K562 (cell line): ENCODE results near the gene PITHD1. TPM values are rescaled to one million over a fixed set of nuclear protein-coding genes. Genes with fewer than 3 reads are reported as not detected.

Source experiments
- CHCHD3 ChIP-seq: fragments of 250-450 bp; sonication (Bioruptor Pico); IDR thresholded peaks from 2 replicates; pipeline ENCODE4 v2.1.2; 2022; ENCODE audit warnings: mild to moderate bottlenecking
- CHD1 ChIP-seq: fragments of 200-600 bp; sonication (generic); IDR thresholded peaks from one replicate; pipeline ENCODE4 v1.6.1; 2012; ENCODE audit warnings: mild to moderate bottlenecking, moderate library complexity, low read length, inconsistent platforms
- DDX20 ChIP-seq: fragments of 450-650 bp; IDR thresholded peaks from 2 replicates; pipeline ENCODE4 v1.6.1; 2016; ENCODE audit warnings: missing genetic modification characterization, low read depth, mild to moderate bottlenecking, missing compliant biosample characterization, moderate library complexity
- GMEB1 ChIP-seq: fragments of 250-450 bp; sonication (Bioruptor Pico); IDR thresholded peaks from 2 replicates; pipeline ENCODE4 v1.4.0; 2020; ENCODE audit warnings: mild to moderate bottlenecking
- HDAC1 ChIP-seq, 2 experiments: fragments of 450-650 bp; IDR thresholded peaks; 2 replicates each; pipeline ENCODE4 v1.6.1; 2016 to 2017; ENCODE audit warnings: inconsistent platforms in 1 of 2, mild to moderate bottlenecking in 1 of 2, moderate library complexity in 1 of 2
- KDM5B ChIP-seq: fragments of 200-600 bp; sonication (generic); IDR thresholded peaks from 2 replicates; pipeline ENCODE4 v1.6.1; 2012; ENCODE audit warnings: low read depth, mild to moderate bottlenecking, moderate library complexity, low read length, control low read depth, inconsistent platforms; ENCODE audit not compliant: insufficient replicate concordance
- MAZ ChIP-seq, 2 experiments: fragments of 450-650 bp in 1 of 2; sonication (generic) in 1 of 2; formaldehyde crosslinking; IDR thresholded peaks in 1 of 2; conservative IDR thresholded peaks in 1 of 2; 2 replicates each; pipeline versions ENCODE4 v1.4.0 to v1.5.0; 2020; ENCODE audit warnings: mild to moderate bottlenecking in 1 of 2, missing genetic modification reagents in 1 of 2
- PHF8 ChIP-seq: fragments of 200-600 bp; sonication (generic); IDR thresholded peaks from 2 replicates; pipeline ENCODE4 v1.6.1; 2012; ENCODE audit warnings: mixed run types, mild to moderate bottlenecking, inconsistent platforms, low read length, moderate library complexity, borderline replicate concordance
- REST ChIP-seq, 2 experiments: fragments of 450-650 bp; formaldehyde crosslinking in 1 of 2; IDR thresholded peaks; 2 replicates each; pipeline versions ENCODE4 v1.4.0 to v1.6.1; 2014 to 2020; ENCODE audit warnings: mild to moderate bottlenecking in 2 of 2, borderline replicate concordance in 1 of 2, low read depth in 1 of 2
- RFX1 ChIP-seq: fragments of 450-650 bp; IDR thresholded peaks from 2 replicates; pipeline ENCODE4 v1.6.1; 2016; ENCODE audit warnings: mild to moderate bottlenecking, moderate library complexity
- SETDB1 ChIP-seq: IDR thresholded peaks from one replicate; pipeline ENCODE4 v1.6.1; 2012; ENCODE audit warnings: low read length, control low read depth, inconsistent platforms
- SPI1 ChIP-seq: IDR thresholded peaks from 2 replicates; pipeline ENCODE4 v1.6.1; 2011; ENCODE audit warnings: low read depth, low read length, control low read depth, borderline replicate concordance
- ZNF12 ChIP-seq: sonication (generic); formaldehyde crosslinking; IDR thresholded peaks from 2 replicates; pipeline ENCODE4 v1.4.0; 2020; ENCODE audit warnings: mild to moderate bottlenecking, missing genetic modification reagents
- ZNF175 ChIP-seq: fragments of 200-800 bp; sonication (Bioruptor generic); IDR thresholded peaks from 2 replicates; pipeline ENCODE4 v1.6.1; 2016; ENCODE audit warnings: low read depth, mild to moderate bottlenecking, missing genetic modification characterization, missing compliant biosample characterization
- ZNF444 ChIP-seq: fragments of 250-450 bp; sonication (Bioruptor Pico); IDR thresholded peaks from 2 replicates; pipeline ENCODE4 v1.4.0; 2020; ENCODE audit warnings: mild to moderate bottlenecking, moderate library complexity
- polyA plus RNA-seq, 8 experiments: library from polyadenylated mRNA; depleted of rRNA in 4 of 8; stranded (reverse) in 5 of 8; unstranded in 3 of 8; fragments of >200 nt; fragmentation: Nextera tagmentation in 2 of 8; fragmentation: Illumina TruSeq in 1 of 8; extraction: Ambion mirVana in 2 of 8; extraction: Trizol in 1 of 8; gene quantifications; 2 replicates each; pipeline versions ENCODE4 v1.2.1 to v1.2.3, GENCODE V29; 2011 to 2014; ENCODE audit warnings: inconsistent platforms in 1 of 8, missing spikeins in 1 of 8
- total RNA-seq, 7 experiments: library from RNA; depleted of rRNA in 6 of 7; stranded (reverse); fragments of >200 nt in 6 of 7; fragmentation: Illumina TruSeq in 2 of 7; extraction: Trizol in 2 of 7; gene quantifications; 2 replicates each; pipeline versions ENCODE4 v1.2.1 to v1.2.3, GENCODE V29; 2011 to 2021; ENCODE audit warnings: low replicate concordance in 1 of 7

Gene PITHD1
- total and polyA plus RNA-seq, 9 of the 15 experiments (the other 6 are each of a cell fraction or from before 2014, with no cell fraction given), result 46.5 to 175 (median 149) TPM

GRCh38 chr1:23825076-23825761, 47.0 kb downstream of the PITHD1 start, which contains the start of gene HMGCL (continued):
- peak; percentile 97 for TF ChIP-seq KDM5B
- TF ChIP-seq SETDB1, result peak; percentile 84
- TF ChIP-seq GMEB1, result peak; percentile 43; the same call in 1 of the 2 replicates
- 0 out of 2 replicates have a peak, but pooled peaks have one; percentile 49 for TF ChIP-seq ZNF175 (CRISPR knock-in tag)
- peak; percentile 78 for TF ChIP-seq CHD1
- peak; percentile 56; the same call in 1 of the 2 replicates for TF ChIP-seq SPI1
- TF ChIP-seq RFX1, result no peak
- no peak for TF ChIP-seq ZNF444
- TF ChIP-seq DDX20, result no peak
- TF ChIP-seq REST (IDR thresholded peaks at IDR 0.05; ENCODE audit: borderline replicate concordance), result no peak
- TF ChIP-seq REST (CRISPR knock-in tag; IDR thresholded peaks at IDR 0.05; ENCODE audit: low read depth), result peak; percentile 62
- TF ChIP-seq ZNF12 (CRISPR knock-in tag), result no peak
- TF ChIP-seq PHF8, result peak; percentile 97
- TF ChIP-seq CHCHD3 (CRISPR knock-in tag), result 0 out of 2 replicates have a peak, but pooled peaks have one; percentile 72
- TF ChIP-seq MAZ (CRISPR knock-in tag; conservative IDR thresholded peaks at IDR 0.05 in 1 of 2, IDR thresholded peaks at IDR 0.05 in 1 of 2), result peak; percentile 76 to 93
- peak in 1 of 2 experiments; percentile 91; a peak in 2 of 4 replicates for TF ChIP-seq HDAC1 (IDR thresholded peaks at IDR 0.05)
